ENCODE measurements around the gene STXBP4.
"Not testable (repeated sequence)": the region's sequence is repeated elsewhere in the genome, so short reads cannot be mapped to it uniquely, and the experiment has no call there.

Gene STXBP4

GRCh38 chr17:55059724-55060123, 91.2 kb downstream of the STXBP4 start:
- DNase-seq: no peak

- no peak for DNase-seq
Observed at GRCh38 chr17:55062921-55063320, 94.4 kb downstream of the STXBP4 start.

GRCh38 chr17:55063885-55064874, 95.6 kb downstream of the STXBP4 start:
- no peak for DNase-seq

GRCh38 chr17:55067697-55068439, 99.3 kb downstream of the STXBP4 start:
- no peak for DNase-seq

GRCh38 chr17:55068862-55069811, 100.6 kb downstream of the STXBP4 start:
- DNase-seq: no peak

GRCh38 chr17:55069983-55070529, 101.5 kb downstream of the STXBP4 start:
- no peak for DNase-seq

GRCh38 chr17:55072898-55073297, 104.3 kb downstream of the STXBP4 start:
- no peak for DNase-seq

GRCh38 chr17:55073467-55073866, 104.9 kb downstream of the STXBP4 start:
- not testable (repeated sequence) for DNase-seq

- no peak for DNase-seq
Observed at GRCh38 chr17:55081559-55081958, 113.0 kb downstream of the STXBP4 start.

- no peak for DNase-seq
Observed at GRCh38 chr17:55086635-55087058, 118.1 kb downstream of the STXBP4 start.

GRCh38 chr17:55089256-55089655, 120.7 kb downstream of the STXBP4 start:
- no peak for DNase-seq

- peak; percentile 31 for DNase-seq
Observed at GRCh38 chr17:55090079-55090492, 121.5 kb downstream of the STXBP4 start.

GRCh38 chr17:55093353-55093752, 124.8 kb downstream of the STXBP4 start:
- DNase-seq: no peak

- no peak for DNase-seq
Observed at GRCh38 chr17:55098765-55099164, 130.2 kb downstream of the STXBP4 start.

- DNase-seq: no peak
Observed at GRCh38 chr17:55110521-55110920, 142.0 kb downstream of the STXBP4 start.

GRCh38 chr17:55114283-55114682, 145.7 kb downstream of the STXBP4 start:
- no peak for DNase-seq

- DNase-seq: no peak
Observed at GRCh38 chr17:55116440-55116914, 147.9 kb downstream of the STXBP4 start.

- DNase-seq: no peak
Observed at GRCh38 chr17:55117164-55117563, 148.6 kb downstream of the STXBP4 start.

GRCh38 chr17:55120651-55121050, 152.1 kb downstream of the STXBP4 start:
- no peak for DNase-seq

GRCh38 chr17:55121268-55121667, 152.7 kb downstream of the STXBP4 start:
- no peak for DNase-seq

- no peak for DNase-seq
Observed at GRCh38 chr17:55122114-55122513, 153.5 kb downstream of the STXBP4 start.

- DNase-seq: no peak
Observed at GRCh38 chr17:55124730-55125360, 156.3 kb downstream of the STXBP4 start.

All from activated CD4-positive, alpha-beta T cell treated with anti-CD3 and anti-CD28 coated beads, Interleukin-2, amount 50 U/mL, for 1 hour (primary cell).